Activated CD4-positive, alpha-beta T cell treated with anti-CD3 and anti-CD28 coated beads, Interleukin-2, amount 10 ng/mL, durations not matched to agents 24 days and 14 days (primary cell): ENCODE data around the gene ZNF865. TPM values are rescaled to one million over a fixed set of nuclear protein-coding genes. Genes with fewer than 3 reads are reported as not detected.

Experiments
- DNase-seq: peaks from one replicate; pipeline ENCODE4 v3.0.0; 2022
- H3K27ac Mint-ChIP-seq: one replicate; pipeline ENCODE4 v1.8.0; 2022; ENCODE audit warnings: mild to moderate bottlenecking, mixed read lengths
- H3K27me3 Mint-ChIP-seq: one replicate; pipeline ENCODE4 v1.8.0; 2022; ENCODE audit warnings: mixed read lengths
- H3K36me3 Mint-ChIP-seq: one replicate; pipeline ENCODE4 v1.8.0; 2022; ENCODE audit warnings: low read depth, mild to moderate bottlenecking, mixed read lengths
- H3K4me1 Mint-ChIP-seq: one replicate; pipeline ENCODE4 v1.8.0; 2021; ENCODE audit warnings: mixed read lengths
- H3K4me3 Mint-ChIP-seq: one replicate; pipeline ENCODE4 v1.8.0; 2022; ENCODE audit warnings: mild to moderate bottlenecking, moderate library complexity, mixed read lengths
- H3K9me3 Mint-ChIP-seq: one replicate; pipeline ENCODE4 v1.8.0; 2021; ENCODE audit warnings: mixed read lengths
- intact Hi-C: fragments of 100-400 bp; cut with micrococcal nuclease; formaldehyde crosslinking; loops from one replicate; pipeline ENCODE4 v1.15.1; 2023
- total RNA-seq: library from RNA; stranded (reverse); gene quantifications from 2 replicates; pipeline ENCODE4 v1.2.3, GENCODE V29; 2022

ZNF865 gene
- total RNA-seq, 1 donor from 2014 or later, result 12.2 TPM

- H3K4me3 Mint-ChIP-seq, result no peak overlapping the region
Observed at GRCh38 chr19:55633861-55634260, 28.4 kb downstream of the ZNF865 start.

GRCh38 chr19:55635334-55635717 is 29.9 kb downstream of the ZNF865 start:
- Mint-ChIP-seq H3K9me3 (peaks cover 3% of the 10 kb centered on the region), H3K4me1 (peaks cover 49% of the 10 kb centered on the region), H3K27me3 (peaks cover 3% of the 10 kb centered on the region), H3K4me3 (peak overlapping the region; percentile 100), H3K36me3 (peaks cover 33% of the 10 kb centered on the region), H3K27ac (peak overlapping the region; percentile 100)
- DNase-seq, result peak; percentile 65
- intact Hi-C loops, result loop anchor here (1.0 to 2.0 kb wide), 2 partner anchors 8 to 39 kb away; partner anchors contain the start of genes EPN1 and ZNF581

More at GRCh38 chr19:55633861-55634260, 28.4 kb downstream of the ZNF865 start:
- DNase-seq, result no peak
- Mint-ChIP-seq H3K27ac (no peak overlapping the region), H3K27me3 (peaks cover 6% of the 10 kb centered on the region), H3K9me3 (peaks cover under 1% of the 10 kb centered on the region), H3K4me1 (peaks cover 44% of the 10 kb centered on the region), H3K36me3 (peaks cover 26% of the 10 kb centered on the region)
- intact Hi-C loops, result loop anchor here (2.0 kb wide), 1 partner anchor 41 kb away; the partner anchor contains the start of gene EPN1

- DNase-seq, result no peak
- Mint-ChIP-seq H3K4me1 (peaks cover 52% of the 10 kb centered on the region), H3K4me3 (peak overlapping the region; percentile 100), H3K9me3 (peaks cover 3% of the 10 kb centered on the region), H3K36me3 (peaks cover 35% of the 10 kb centered on the region), H3K27me3 (peaks cover 3% of the 10 kb centered on the region), H3K27ac (peak overlapping the region; percentile 100)
- intact Hi-C loops, result loop anchor here (1.0 to 2.0 kb wide), 2 partner anchors 7 to 39 kb away; partner anchors contain the start of genes EPN1 and ZNF581
Observed at GRCh38 chr19:55635856-55636440, 30.5 kb downstream of the ZNF865 start.

GRCh38 chr19:55636723-55637122 is 31.3 kb downstream of the ZNF865 start:
- H3K9me3 Mint-ChIP-seq, result peaks cover 3% of the 10 kb centered on the region
- peaks cover 37% of the 10 kb centered on the region for H3K36me3 Mint-ChIP-seq
- DNase-seq, result no peak
- no peaks in the 10 kb centered on the region for H3K27me3 Mint-ChIP-seq
- peaks cover 48% of the 10 kb centered on the region for H3K4me1 Mint-ChIP-seq
- intact Hi-C loops, result no loop called here
- H3K27ac Mint-ChIP-seq, result peak overlapping the region; percentile 100
- peak overlapping the region; percentile 100 for H3K4me3 Mint-ChIP-seq

- no peaks in the 10 kb centered on the region for H3K27me3 Mint-ChIP-seq
- H3K4me1 Mint-ChIP-seq, result peaks cover 43% of the 10 kb centered on the region
- peaks cover 3% of the 10 kb centered on the region for H3K9me3 Mint-ChIP-seq
- H3K27ac Mint-ChIP-seq, result peak overlapping the region; percentile 2
- H3K36me3 Mint-ChIP-seq, result peaks cover 40% of the 10 kb centered on the region
- no peak for DNase-seq
- intact Hi-C loops, result no loop called here
- peak overlapping the region; percentile 36 for H3K4me3 Mint-ChIP-seq
Observed at GRCh38 chr19:55637534-55637933, 32.1 kb downstream of the ZNF865 start.

GRCh38 chr19:55638864-55639359 is 33.5 kb downstream of the ZNF865 start:
- Mint-ChIP-seq H3K9me3 (peaks cover 3% of the 10 kb centered on the region), H3K27ac (peak overlapping the region; percentile 93), H3K27me3 (no peaks in the 10 kb centered on the region), H3K36me3 (peaks cover 48% of the 10 kb centered on the region), H3K4me3 (peak overlapping the region; percentile 61), H3K4me1 (peaks cover 50% of the 10 kb centered on the region)
- peak; percentile 87 for DNase-seq
- intact Hi-C loops, result no loop called here

- peak; percentile 90 for DNase-seq
- Mint-ChIP-seq H3K27ac (peak overlapping the region; percentile 93), H3K4me1 (peaks cover 48% of the 10 kb centered on the region), H3K4me3 (peak overlapping the region; percentile 90), H3K9me3 (peaks cover 3% of the 10 kb centered on the region), H3K27me3 (no peaks in the 10 kb centered on the region), H3K36me3 (peaks cover 50% of the 10 kb centered on the region)
- intact Hi-C loops, result loop anchor here (5.0 kb wide), 1 partner anchor 523 kb away; the partner anchor contains the start of gene PPP1R12C
Observed at GRCh38 chr19:55640043-55640576, 34.7 kb downstream of the ZNF865 start.

GRCh38 chr19:55640577-55641425 is 35.4 kb downstream of the ZNF865 start, which contains the start of gene ZNF580:
Gene ZNF580, plus strand, starts transcription at chr19:55641002. Its CDS starts 1,507 bp downstream, at chr19:55642509.
- peaks cover 43% of the 10 kb centered on the region for H3K4me1 Mint-ChIP-seq
- H3K36me3 Mint-ChIP-seq, result peaks cover 51% of the 10 kb centered on the region
- peak within 1 kb of the TSS; percentile 93 for H3K27ac Mint-ChIP-seq
- peak; percentile 90 for DNase-seq
- no peaks in the 10 kb centered on the region for H3K27me3 Mint-ChIP-seq
- intact Hi-C loops, result loop anchor here (5.0 kb wide), 1 partner anchor 524 kb away; the partner anchor contains the start of gene PPP1R12C
- peak within 1 kb of the TSS; percentile 90 for H3K4me3 Mint-ChIP-seq
- H3K9me3 Mint-ChIP-seq, result peaks cover 3% of the 10 kb centered on the region

- no peaks in the 10 kb centered on the region for H3K27me3 Mint-ChIP-seq
- H3K36me3 Mint-ChIP-seq, result peaks cover 50% of the 10 kb centered on the region
- intact Hi-C loops, result loop anchor here (5.0 kb wide), 1 partner anchor 524 kb away; the partner anchor contains the start of gene PPP1R12C
- H3K27ac Mint-ChIP-seq, result peak overlapping the region; percentile 92
- peak; percentile 73 for DNase-seq
- peak overlapping the region; percentile 90 for H3K4me3 Mint-ChIP-seq
- H3K4me1 Mint-ChIP-seq, result peaks cover 35% of the 10 kb centered on the region
- peaks cover 3% of the 10 kb centered on the region for H3K9me3 Mint-ChIP-seq
Observed at GRCh38 chr19:55641426-55642152, 36.1 kb downstream of the ZNF865 start.

- DNase-seq, result peak; percentile 75
Observed at GRCh38 chr19:55642153-55643002, 36.9 kb downstream of the ZNF865 start.

GRCh38 chr19:55643003-55643886 is 37.8 kb downstream of the ZNF865 start, which contains the start of gene ZNF581:
Gene ZNF581, plus strand, starts transcription at chr19:55643649. Its CDS starts 923 bp downstream, at chr19:55644572.
- no peaks in the 10 kb centered on the region for H3K27me3 Mint-ChIP-seq
- peaks cover 52% of the 10 kb centered on the region for H3K36me3 Mint-ChIP-seq
- H3K27ac Mint-ChIP-seq, result peak within 1 kb of the TSS; percentile 98
- intact Hi-C loops, result loop anchor here (1.0 to 5.0 kb wide), 5 partner anchors 8 to 526 kb away; partner anchors contain the start of genes EPN1, FIZ1 and PPP1R12C
- peaks cover 29% of the 10 kb centered on the region for H3K4me1 Mint-ChIP-seq
- H3K9me3 Mint-ChIP-seq, result peaks cover 3% of the 10 kb centered on the region
- DNase-seq, result peak; percentile 95
- peak within 1 kb of the TSS; percentile 90 for H3K4me3 Mint-ChIP-seq

More at GRCh38 chr19:55642153-55643002, 36.9 kb downstream of the ZNF865 start:
- Mint-ChIP-seq H3K4me3 (peak overlapping the region; percentile 90), H3K27ac (peak overlapping the region; percentile 98), H3K9me3 (peaks cover 3% of the 10 kb centered on the region), H3K36me3 (peaks cover 56% of the 10 kb centered on the region), H3K4me1 (peaks cover 32% of the 10 kb centered on the region), H3K27me3 (no peaks in the 10 kb centered on the region)
- intact Hi-C loops, result loop anchor here (1.0 to 5.0 kb wide), 5 partner anchors 7 to 525 kb away; partner anchors contain the start of genes EPN1, FIZ1 and PPP1R12C
